ENCODE results near the gene GIPC3. TPM values are rescaled to one million over a fixed set of nuclear protein-coding genes. Genes with fewer than 3 reads are reported as not detected.

The GIPC3 gene
- total and polyA plus RNA-seq, 2 of the 8 experiments (the other 6 are each of a cell fraction or from before 2014, with no cell fraction given) = 1.0 to 1.2 TPM

DNA sequence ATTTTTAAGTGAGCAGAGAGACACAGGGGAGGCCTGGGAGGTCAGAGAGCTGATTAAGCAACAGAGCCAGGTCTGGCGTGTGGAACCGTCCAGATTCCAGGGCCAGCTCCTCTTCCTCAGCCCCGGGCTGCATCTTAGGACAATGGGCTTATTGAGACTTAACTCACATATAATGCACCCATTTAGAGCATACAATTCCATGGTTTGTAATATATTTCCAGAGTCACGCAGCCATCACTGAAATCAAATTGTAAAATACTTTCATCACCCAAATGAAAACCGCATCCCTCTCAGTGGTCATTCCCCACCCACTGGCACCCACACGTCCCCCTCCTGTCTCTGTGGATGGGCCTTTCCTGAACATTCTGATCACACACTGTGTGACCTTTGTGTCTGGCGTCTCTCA, 14.7 kb upstream of the GIPC3 start (continued):
- TF ChIP-seq, protein P1, sequence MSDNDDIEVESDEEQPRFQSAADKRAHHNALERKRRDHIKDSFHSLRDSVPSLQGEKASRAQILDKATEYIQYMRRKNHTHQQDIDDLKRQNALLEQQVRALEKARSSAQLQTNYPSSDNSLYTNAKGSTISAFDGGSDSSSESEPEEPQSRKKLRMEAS (IDR thresholded peaks at IDR 0.05) = no peak
- no peak for TF ChIP-seq SP1 (IDR thresholded peaks at IDR 0.05; ENCODE audit: low read depth, low read length)
- TF ChIP-seq SIX5 (IDR thresholded peaks at IDR 0.05; ENCODE audit: low read depth, low read length) = no peak
- TF ChIP-seq GTF2F1 (IDR thresholded peaks at IDR 0.05; ENCODE audit: borderline replicate concordance, low read depth, low read length) = no peak
